GM21717 (cell line): ENCODE results near the gene HYAL1.

Source experiments
- ATAC-seq: cut with Tn5 transposase; IDR thresholded peaks from one replicate; pipeline ENCODE4 v1.9.1; 2021; ENCODE audit warnings: mild to moderate bottlenecking, moderate library complexity; ENCODE audit not compliant: unreplicated experiment

Gene HYAL1

GRCh38 chr3:50334339-50335075 lies 31.1 kb upstream of the HYAL1 start:
- ATAC-seq, result no peak

- ATAC-seq, result no peak
Measured at GRCh38 chr3:50333744-50334328, 30.5 kb upstream of the HYAL1 start.

GRCh38 chr3:50331364-50331907 lies 28.1 kb upstream of the HYAL1 start:
- ATAC-seq, result no peak

- ATAC-seq, result no peak
Measured at GRCh38 chr3:50330330-50330729, 27.0 kb upstream of the HYAL1 start.

- peak; percentile 69 for ATAC-seq
Measured at GRCh38 chr3:50327943-50328691, 24.7 kb upstream of the HYAL1 start, which contains the start of gene TUSC2. Gene TUSC2, minus strand, starts transcription at chr3:50328223. Its CDS starts 124 bp downstream, at chr3:50328099.

GRCh38 chr3:50327129-50327528 lies 23.8 kb upstream of the HYAL1 start:
- ATAC-seq, result no peak

- no peak for ATAC-seq
Measured at GRCh38 chr3:50326182-50326541, 22.8 kb upstream of the HYAL1 start.

GRCh38 chr3:50325497-50326181 lies 22.3 kb upstream of the HYAL1 start:
- ATAC-seq, result no peak

- no peak for ATAC-seq
Measured at GRCh38 chr3:50325113-50325480, 21.7 kb upstream of the HYAL1 start.

GRCh38 chr3:50324351-50325112 lies 21.2 kb upstream of the HYAL1 start:
- ATAC-seq, result no peak

GRCh38 chr3:50323614-50324199 lies 20.3 kb upstream of the HYAL1 start:
- no peak for ATAC-seq

GRCh38 chr3:50323092-50323600 lies 19.8 kb upstream of the HYAL1 start:
- ATAC-seq, result no peak

GRCh38 chr3:50322386-50323091 lies 19.2 kb upstream of the HYAL1 start, which contains the start of gene HYAL2:
Gene HYAL2, minus strand, starts transcription at chr3:50322745. Its CDS starts 2,256 bp downstream, at chr3:50320489.
- ATAC-seq, result no peak

GRCh38 chr3:50322115-50322385 lies 18.7 kb upstream of the HYAL1 start:
- no peak for ATAC-seq

- peak; percentile 65 for ATAC-seq
Measured at GRCh38 chr3:50321336-50322114, 18.2 kb upstream of the HYAL1 start.

- ATAC-seq, result peak; percentile 31
Measured at GRCh38 chr3:50320853-50321335, 17.5 kb upstream of the HYAL1 start.

- ATAC-seq, result no peak
Measured at GRCh38 chr3:50319894-50320625, 16.7 kb upstream of the HYAL1 start.
